ENCODE data around the gene CUX1. TPM values are rescaled to one million over a fixed set of nuclear protein-coding genes. Genes with fewer than 3 reads are reported as not detected.
A peak's percentile ranks its signal among the peaks of the same experiment; 100 is the strongest.

Gene CUX1
- total RNA-seq, 1 experiment from 2014 or later = 64.3 TPM

- ChIA-PET CTCF (no interaction called here), POLR2A (no interaction called here)
- ATAC-seq = no peak
- Mint-ChIP-seq H3K4me3 (no peak overlapping the region), H3K4me1 (peaks cover 37% of the 10 kb centered on the region), H3K27me3 (ENCODE audit: low read depth) (no peaks in the 10 kb centered on the region), H3K36me3 (peaks cover 29% of the 10 kb centered on the region), H3K27ac (no peak overlapping the region; the same call in 1 of the 2 replicates), H3K9me3 (peaks cover 8% of the 10 kb centered on the region)
- TF ChIP-seq ZNF425 (CRISPR knock-in tag; conservative IDR thresholded peaks at IDR 0.05) (no peak), SMAD4 (CRISPR knock-in tag; IDR thresholded peaks at IDR 0.05) (no peak), ERG (CRISPR knock-in tag; IDR thresholded peaks at IDR 0.05) (no peak), SOX15 (CRISPR knock-in tag; IDR thresholded peaks at IDR 0.05) (no peak), ZNF121 (CRISPR knock-in tag; IDR thresholded peaks at IDR 0.05) (no peak), PRDM15 (CRISPR knock-in tag; IDR thresholded peaks at IDR 0.05) (no peak)
- no peak for DNase-seq (ENCODE audit: low spot score)
Observed at GRCh38 chr7:102075126-102075525, 257.7 kb downstream of the CUX1 start.

- peaks cover 8% of the 10 kb centered on the region for H3K9me3 Mint-ChIP-seq
- DNase-seq (ENCODE audit: low spot score) = no peak
- no peaks in the 10 kb centered on the region for H3K27me3 Mint-ChIP-seq (ENCODE audit: low read depth)
- H3K4me3 Mint-ChIP-seq = no peak overlapping the region
- peaks cover 39% of the 10 kb centered on the region for H3K4me1 Mint-ChIP-seq
- H3K36me3 Mint-ChIP-seq = peaks cover 24% of the 10 kb centered on the region
- TF ChIP-seq ZNF232 (CRISPR knock-in tag; IDR thresholded peaks at IDR 0.05) (no peak), FOXP1 (CRISPR knock-in tag; IDR thresholded peaks at IDR 0.05; ENCODE audit: borderline replicate concordance) (no peak)
- POLR2A ChIA-PET = no interaction called here
- CTCF ChIA-PET = no interaction called here
- no peak for ATAC-seq
- H3K27ac Mint-ChIP-seq = no peak overlapping the region; the same call in 1 of the 2 replicates
Observed at GRCh38 chr7:102075553-102076135, 258.2 kb downstream of the CUX1 start.

- peak overlapping the region; percentile 90 for H3K27ac Mint-ChIP-seq
- ChIA-PET CTCF (interaction anchor here (0.8 to 1.1 kb wide), 3 partner anchors 13 to 272 kb away, joined by 3 to 4 read pairs (median 3); no protein-coding TSS in a partner anchor), POLR2A (interaction anchor here (0.7 to 1.5 kb wide), 2 partner anchors 13 to 142 kb away, joined by 3 to 4 read pairs; no protein-coding TSS in a partner anchor)
- H3K36me3 Mint-ChIP-seq = peaks cover 22% of the 10 kb centered on the region
- peak; percentile 88 for ATAC-seq
- H3K27me3 Mint-ChIP-seq (ENCODE audit: low read depth) = no peaks in the 10 kb centered on the region
- DNase-seq (ENCODE audit: low spot score) = peak; percentile 53
- H3K9me3 Mint-ChIP-seq = peaks cover 1% of the 10 kb centered on the region
- peaks cover 44% of the 10 kb centered on the region for H3K4me1 Mint-ChIP-seq
- no peak overlapping the region for H3K4me3 Mint-ChIP-seq
- TF ChIP-seq E2F5 (CRISPR knock-in tag; IDR thresholded peaks at IDR 0.05) (no peak), PREB (CRISPR knock-in tag; IDR thresholded peaks at IDR 0.05; ENCODE audit: borderline replicate concordance) (no peak), ZNF317 (CRISPR knock-in tag; IDR thresholded peaks at IDR 0.05; ENCODE audit: borderline replicate concordance, low read depth) (no peak), ZNF423 (CRISPR knock-in tag; IDR thresholded peaks at IDR 0.05) (peak; percentile 84), ZNF121 (CRISPR knock-in tag; IDR thresholded peaks at IDR 0.05) (0 out of 2 replicates have a peak, but pooled peaks have one; percentile 18), JUN (CRISPR knock-in tag; IDR thresholded peaks at IDR 0.05) (no peak), TEAD4 (CRISPR knock-in tag; IDR thresholded peaks at IDR 0.05) (no peak), ZNF219 (CRISPR knock-in tag; IDR thresholded peaks at IDR 0.05; ENCODE audit: borderline replicate concordance) (no peak), RELA (CRISPR knock-in tag; IDR thresholded peaks at IDR 0.05; ENCODE audit: borderline replicate concordance) (no peak), ZNF671 (CRISPR knock-in tag; IDR thresholded peaks at IDR 0.05) (no peak), OVOL2 (CRISPR knock-in tag; IDR thresholded peaks at IDR 0.05; ENCODE audit: borderline replicate concordance) (no peak), TEAD1 (CRISPR knock-in tag; IDR thresholded peaks at IDR 0.05) (no peak), EMX1 (CRISPR knock-in tag; IDR thresholded peaks at IDR 0.05) (no peak), GABPB1 (CRISPR knock-in tag; IDR thresholded peaks at IDR 0.05) (no peak), ZNF416 (CRISPR knock-in tag; IDR thresholded peaks at IDR 0.05) (no peak), HMGA2 (CRISPR knock-in tag; IDR thresholded peaks at IDR 0.05) (no peak), ETV6 (CRISPR knock-in tag; IDR thresholded peaks at IDR 0.05) (peak; percentile 64; the same call in 1 of the 2 replicates), NR1H2 (CRISPR knock-in tag; IDR thresholded peaks at IDR 0.05) (no peak)
Observed at GRCh38 chr7:102077081-102077480, 259.7 kb downstream of the CUX1 start.
